ENCODE data around the gene EYS. TPM values are rescaled to one million over a fixed set of nuclear protein-coding genes. Genes with fewer than 3 reads are reported as not detected.

Gene EYS
- total and polyA plus RNA-seq, 2 of the 13 experiments (the other 11 are each of a cell fraction or from before 2014, with no cell fraction given): 0.04 to 0.07 TPM

GRCh38 chr6:63740709-63741108, 1966.3 kb downstream of the EYS start (continued):
- TF ChIP-seq ZNF18 (CRISPR knock-in tag; IDR thresholded peaks at IDR 0.05; ENCODE audit: insufficient replicate concordance) (no peak), IRF9 (CRISPR knock-in tag; IDR thresholded peaks at IDR 0.05; ENCODE audit: borderline replicate concordance) (no peak), HIVEP1 (CRISPR knock-in tag; IDR thresholded peaks at IDR 0.05) (no peak), NR2C2 (CRISPR knock-in tag; IDR thresholded peaks at IDR 0.05; ENCODE audit: borderline replicate concordance) (no peak), FUBP1 (CRISPR knock-in tag; IDR thresholded peaks at IDR 0.05; ENCODE audit: borderline replicate concordance) (no peak), ZNF580 (CRISPR knock-in tag; IDR thresholded peaks at IDR 0.05; ENCODE audit: borderline replicate concordance, low read depth) (no peak), GLI4 (CRISPR knock-in tag; IDR thresholded peaks at IDR 0.05; ENCODE audit: borderline replicate concordance) (no peak), ZBTB26 (CRISPR knock-in tag; IDR thresholded peaks at IDR 0.05; ENCODE audit: borderline replicate concordance) (no peak)

Measured in HepG2 (cell line).